Activated T-helper 2 cell treated with anti-CD3 and anti-CD28 coated beads, Interferon-gamma antibody, Interleukin-2, Interleukin-4, amounts not matched to agents 10 μg/mL and 5 μg/mL and 100 μg/mL, durations not matched to agents 14 hours and 24 hours and 36 hours (primary cell): Measurements from ENCODE around the gene PTGES2. TPM values are rescaled to one million over a fixed set of nuclear protein-coding genes. Genes with fewer than 3 reads are reported as not detected.
"Not testable (repeated sequence)": the region's sequence is repeated elsewhere in the genome, so short reads cannot be mapped to it uniquely, and the experiment has no call there.

ENCODE experiments used
- DNase-seq: peaks from one replicate; pipeline ENCODE4 v3.0.0; 2021; ENCODE audit warnings: low spot score
- H3K27ac Mint-ChIP-seq: one replicate; pipeline ENCODE4 v1.8.0; 2021; ENCODE audit warnings: mixed read lengths
- H3K27me3 Mint-ChIP-seq: one replicate; pipeline ENCODE4 v1.8.0; 2021; ENCODE audit warnings: low read depth, mixed read lengths
- H3K36me3 Mint-ChIP-seq: one replicate; pipeline ENCODE4 v1.8.0; 2021; ENCODE audit warnings: low read depth, mixed read lengths
- H3K4me1 Mint-ChIP-seq: one replicate; pipeline ENCODE4 v1.8.0; 2021; ENCODE audit warnings: low read depth, mixed read lengths
- H3K4me3 Mint-ChIP-seq: one replicate; pipeline ENCODE4 v1.8.0; 2021; ENCODE audit warnings: low read depth, mild to moderate bottlenecking, moderate library complexity, mixed read lengths
- H3K9me3 Mint-ChIP-seq: one replicate; pipeline ENCODE4 v1.8.0; 2021; ENCODE audit warnings: mixed read lengths
- intact Hi-C: fragments of 100-400 bp; cut with micrococcal nuclease; formaldehyde crosslinking; loops from one replicate; pipeline ENCODE4 v1.15.1; 2023
- total RNA-seq: library from RNA; stranded (reverse); gene quantifications from 2 replicates; pipeline ENCODE4 v1.2.3, GENCODE V29; 2022

The PTGES2 gene
- total RNA-seq, 1 donor from 2014 or later, result 77.6 TPM

GRCh38 chr9:128071475-128071874 is 56.1 kb downstream of the PTGES2 start:
- H3K9me3 Mint-ChIP-seq, intact Hi-C loops, DNase-seq, H3K27me3 Mint-ChIP-seq: not testable (repeated sequence)
- Mint-ChIP-seq H3K4me3 (peak overlapping the region; percentile 64), H3K27ac (peak overlapping the region; percentile 82), H3K4me1 (peaks cover 31% of the 10 kb centered on the region), H3K36me3 (peaks cover 26% of the 10 kb centered on the region)

DNA sequence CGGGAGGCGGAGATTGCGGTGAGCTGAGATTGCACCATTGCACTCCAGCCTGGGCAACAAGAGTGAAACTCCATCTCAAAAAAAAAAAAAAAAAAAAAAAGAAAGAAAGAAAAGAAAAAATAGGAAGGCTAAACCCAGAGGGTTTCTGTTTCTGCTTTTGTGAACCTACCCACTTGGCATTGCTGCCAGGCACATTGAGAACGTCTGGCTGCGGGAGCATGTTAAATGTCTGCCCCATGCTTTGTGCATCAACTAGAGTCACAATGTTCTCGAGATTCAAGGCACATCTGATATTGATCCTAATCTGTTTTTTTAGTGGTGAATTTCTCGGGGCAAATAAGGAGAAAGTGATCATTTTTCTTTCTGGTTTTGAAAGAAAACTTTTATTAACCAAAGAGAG is 56.7 kb downstream of the PTGES2 start:
- Mint-ChIP-seq H3K36me3 (peaks cover 29% of the 10 kb centered on the region), H3K4me3 (peak overlapping the region; percentile 18), H3K9me3 (no peaks in the 10 kb centered on the region), H3K27me3 (no peaks in the 10 kb centered on the region), H3K27ac (peak overlapping the region; percentile 56), H3K4me1 (peaks cover 37% of the 10 kb centered on the region)
- no peak for DNase-seq
- intact Hi-C loops, result no loop called here

Other genes with a start within 250 kb of the PTGES2 start
- gene ST6GALNAC6, start 228.1 kb downstream of the PTGES2 start, total RNA-seq, result 60.3 and 60.7 TPM in 2 replicates
- 25.6 and 28.7 TPM in 2 replicates for gene ST6GALNAC4, start 210.7 kb downstream of the PTGES2 start, total RNA-seq
- gene PIP5KL1, start 197.0 kb downstream of the PTGES2 start, total RNA-seq, result 1.4 and 3.4 TPM in 2 replicates
- 55.7 and 57.4 TPM in 2 replicates for gene DPM2, start 189.9 kb downstream of the PTGES2 start, total RNA-seq
- gene EEIG1, start 146.7 kb downstream of the PTGES2 start, total RNA-seq, result 43.8 and 53.3 TPM in 2 replicates
- 10.2 and 10.5 TPM in 2 replicates for gene NAIF1, start 60.4 kb downstream of the PTGES2 start, total RNA-seq
- gene SLC25A25, start 59.5 kb downstream of the PTGES2 start, total RNA-seq, result 11.3 and 11.9 TPM in 2 replicates
- not detected in 2 replicates for gene LCN2, start 21.7 kb upstream of the PTGES2 start, total RNA-seq
- 93.8 and 103 TPM in 2 replicates for gene BBLN, start 32.5 kb upstream of the PTGES2 start, total RNA-seq
- 150 TPM in 2 replicates for gene CIZ1, start 63.8 kb upstream of the PTGES2 start, total RNA-seq
- gene DNM1, start 75.7 kb upstream of the PTGES2 start, total RNA-seq, result 0.90 and 2.4 TPM in 2 replicates
- 44.0 and 47.9 TPM in 2 replicates for gene GOLGA2, start 148.3 kb upstream of the PTGES2 start, total RNA-seq
- 13.5 and 13.7 TPM in 2 replicates for gene SWI5, start 148.5 kb upstream of the PTGES2 start, total RNA-seq
- gene TRUB2, start 194.7 kb upstream of the PTGES2 start, total RNA-seq, result 33.5 and 36.1 TPM in 2 replicates
- 49.6 and 52.2 TPM in 2 replicates for gene COQ4, start 195.1 kb upstream of the PTGES2 start, total RNA-seq
- 30.5 and 32.0 TPM in 2 replicates for gene SLC27A4, start 212.8 kb upstream of the PTGES2 start, total RNA-seq
- 78.6 and 78.7 TPM in 2 replicates for gene URM1, start 243.6 kb upstream of the PTGES2 start, total RNA-seq